Activated naive CD4-positive, alpha-beta T cell treated with anti-CD3 and anti-CD28 coated beads, Interleukin-2, amount 10 ng/mL, durations not matched to agents 7 days and 5 days (primary cell): ENCODE measurements around the gene SETMAR.
"Not testable (repeated sequence)": the region's sequence is repeated elsewhere in the genome, so short reads cannot be mapped to it uniquely, and the experiment has no call there.

Experiments
- CTCF ChIA-PET: fragments of 350-600 bp; sonication (Branson Sonifier 250); formaldehyde crosslinking; loops from one replicate; lab custom pipeline; 2021; ENCODE audit warnings: antibody characterized with exemption; lab: Charles Lee
- DNase-seq: peaks from one replicate; pipeline ENCODE4 v3.0.0-alpha.2; 2020
- H3K27ac Mint-ChIP-seq: one replicate; pipeline ENCODE4 v1.8.0; 2021; ENCODE audit warnings: mild to moderate bottlenecking, moderate library complexity, mixed read lengths
- H3K27me3 Mint-ChIP-seq: one replicate; pipeline ENCODE4 v1.8.0; 2021; ENCODE audit warnings: mild to moderate bottlenecking, mixed read lengths
- H3K36me3 Mint-ChIP-seq: one replicate; pipeline ENCODE4 v1.8.0; 2021; ENCODE audit warnings: mixed read lengths
- H3K4me1 Mint-ChIP-seq: one replicate; pipeline ENCODE4 v1.8.0; 2021; ENCODE audit warnings: mixed read lengths
- H3K4me3 Mint-ChIP-seq: one replicate; pipeline ENCODE4 v1.8.0; 2021; ENCODE audit warnings: mild to moderate bottlenecking, moderate library complexity, mixed read lengths
- H3K9me3 Mint-ChIP-seq: one replicate; pipeline ENCODE4 v1.8.0; 2021; ENCODE audit warnings: mixed read lengths

SETMAR gene

GRCh38 chr3:4297486-4297885 lies 5.7 kb upstream of the SETMAR start:
- peaks cover 4% of the 10 kb centered on the region for H3K4me1 Mint-ChIP-seq
- no peak overlapping the region for H3K4me3 Mint-ChIP-seq
- no peak for DNase-seq
- peaks cover 3% of the 10 kb centered on the region for H3K36me3 Mint-ChIP-seq
- no peaks in the 10 kb centered on the region for H3K27me3 Mint-ChIP-seq
- no peaks in the 10 kb centered on the region for H3K9me3 Mint-ChIP-seq
- H3K27ac Mint-ChIP-seq, result no peak overlapping the region
- CTCF ChIA-PET, result interaction anchor here (1.8 kb wide), 2 partner anchors 10 to 26 kb away, joined by 4 read pairs; no protein-coding TSS in a partner anchor

- no peak for DNase-seq
- Mint-ChIP-seq H3K4me3 (peak overlapping the region; percentile 87), H3K4me1 (peaks cover 24% of the 10 kb centered on the region), H3K36me3 (peaks cover 13% of the 10 kb centered on the region), H3K27ac (peak overlapping the region; percentile 96), H3K27me3 (no peaks in the 10 kb centered on the region), H3K9me3 (no peaks in the 10 kb centered on the region)
- CTCF ChIA-PET, result interaction anchor here (1.8 kb wide), 1 partner anchor 12 kb away, joined by 6 read pairs; no protein-coding TSS in a partner anchor
These were observed 422 bp upstream of the SETMAR start for GRCh38 chr3:4302747-4303146.

DNA sequence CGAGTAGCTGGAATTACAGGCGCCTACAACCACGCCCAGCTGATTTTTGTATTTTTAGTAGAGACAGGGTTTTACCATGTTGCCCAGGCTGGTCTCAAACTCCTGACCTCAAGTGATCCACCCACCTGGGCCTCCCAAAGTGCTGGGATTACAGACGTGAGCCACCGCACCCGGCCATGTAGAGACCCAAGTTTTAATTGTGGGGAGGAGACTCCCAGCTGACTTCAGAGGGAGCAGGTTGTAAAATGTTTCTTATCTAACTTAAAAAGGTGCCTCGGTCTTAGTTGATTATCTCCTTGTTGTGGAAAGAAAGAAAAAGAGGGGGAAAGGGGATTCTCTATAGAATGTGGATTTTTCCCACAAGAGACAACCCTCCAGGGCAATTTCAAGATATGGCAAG lies 2.0 kb downstream of the SETMAR start:
- peaks cover 12% of the 10 kb centered on the region for H3K36me3 Mint-ChIP-seq

DNA sequence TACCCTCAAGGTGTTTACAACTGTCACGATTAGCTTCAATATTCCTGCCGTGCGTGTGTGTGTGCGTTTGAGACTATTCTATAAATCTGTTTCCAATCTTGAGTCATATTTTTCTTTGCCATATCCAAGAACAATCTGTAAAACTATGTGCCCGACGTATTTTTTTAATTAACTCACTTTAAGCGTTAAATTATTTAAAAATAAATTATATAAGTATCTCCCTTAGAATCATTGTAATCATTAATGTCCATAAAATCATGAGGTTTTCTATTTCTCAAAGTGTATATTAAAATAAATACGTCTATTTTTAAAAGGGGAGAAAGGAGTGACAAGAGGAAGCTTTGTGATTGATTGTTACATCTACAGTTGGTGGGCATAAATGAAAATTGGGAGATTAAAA lies 2.9 kb downstream of the SETMAR start:
- no peaks in the 10 kb centered on the region for H3K27me3 Mint-ChIP-seq
- H3K27ac Mint-ChIP-seq, result no peak overlapping the region
- peaks cover 11% of the 10 kb centered on the region for H3K36me3 Mint-ChIP-seq
- peaks cover 24% of the 10 kb centered on the region for H3K4me1 Mint-ChIP-seq
- CTCF ChIA-PET, result interaction anchor here (0.8 to 1.7 kb wide), 2 partner anchors 10 to 45 kb away, joined by 4 to 6 read pairs; no protein-coding TSS in a partner anchor
- no peaks in the 10 kb centered on the region for H3K9me3 Mint-ChIP-seq
- DNase-seq, result no peak
- no peak overlapping the region for H3K4me3 Mint-ChIP-seq

More for the DNA sequence above, 2.0 kb downstream of the SETMAR start:
- CTCF ChIA-PET, result interaction anchor here (1.7 kb wide), 2 partner anchors 9 to 328 kb away, joined by 6 to 7 read pairs; no protein-coding TSS in a partner anchor
- H3K9me3 Mint-ChIP-seq, DNase-seq, H3K27ac Mint-ChIP-seq, H3K27me3 Mint-ChIP-seq: not testable (repeated sequence)
- Mint-ChIP-seq H3K4me3 (peak overlapping the region; percentile 20), H3K4me1 (peaks cover 24% of the 10 kb centered on the region)

DNA sequence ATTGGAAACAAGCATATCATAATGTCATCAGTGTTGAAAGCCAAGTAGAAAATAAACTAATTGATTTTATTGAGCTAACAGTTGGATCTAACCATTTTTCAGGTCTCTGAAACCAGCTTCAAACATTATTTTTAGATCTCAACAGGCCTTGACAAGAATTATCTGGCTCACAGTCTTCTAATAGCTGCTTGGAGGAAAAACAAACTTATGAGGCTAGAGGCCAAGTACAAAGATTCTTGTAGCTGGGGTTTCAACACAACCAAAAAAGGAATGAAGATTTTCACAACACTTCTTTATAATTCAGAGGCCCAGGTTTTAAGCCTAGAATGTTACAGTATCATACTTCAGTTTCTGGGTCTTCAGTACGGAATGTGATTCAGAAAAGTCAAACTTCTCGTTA lies 3.7 kb downstream of the SETMAR start:
- Mint-ChIP-seq H3K9me3 (no peaks in the 10 kb centered on the region), H3K27ac (no peak overlapping the region), H3K27me3 (no peaks in the 10 kb centered on the region), H3K36me3 (peaks cover 14% of the 10 kb centered on the region), H3K4me3 (no peak overlapping the region), H3K4me1 (peaks cover 24% of the 10 kb centered on the region)
- CTCF ChIA-PET, result interaction anchor here (1.7 kb wide), 1 partner anchor 10 kb away, joined by 6 read pairs; no protein-coding TSS in a partner anchor
- DNase-seq, result no peak

DNA sequence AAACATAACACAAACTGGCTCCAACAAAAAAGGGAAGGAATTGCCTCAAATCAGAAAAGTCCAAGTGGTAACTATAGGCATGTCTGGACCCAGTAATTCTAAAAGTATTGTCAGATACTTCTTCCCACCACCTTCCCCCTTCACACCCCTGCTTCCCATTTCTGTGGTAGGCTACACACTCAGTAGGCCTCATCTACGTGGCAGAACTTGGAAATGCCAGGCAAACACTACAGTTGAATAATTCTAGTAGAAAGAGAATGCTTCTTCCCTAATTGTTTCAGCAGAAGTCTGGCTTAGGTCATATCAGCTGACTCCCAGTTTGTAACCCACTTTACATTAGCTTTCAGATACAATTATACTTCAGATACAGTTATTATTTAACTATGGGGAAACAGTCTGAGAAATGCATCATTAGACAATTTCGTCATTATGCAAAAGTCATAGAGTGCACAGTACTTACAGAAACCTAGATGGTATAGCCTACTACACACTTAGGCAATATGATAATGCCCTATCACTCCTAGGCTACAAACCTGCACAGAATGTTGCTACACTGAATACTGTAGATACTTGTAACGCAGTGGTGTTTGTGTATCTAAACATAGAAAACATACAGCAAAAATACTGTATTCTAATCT lies 6.4 kb downstream of the SETMAR start:
- CTCF ChIA-PET, result no interaction called here
- peaks cover 22% of the 10 kb centered on the region for H3K36me3 Mint-ChIP-seq
- H3K27ac Mint-ChIP-seq, result no peak overlapping the region

GRCh38 chr3:4310971-4311370 lies 7.8 kb downstream of the SETMAR start:
- Mint-ChIP-seq H3K27ac (no peak overlapping the region), H3K36me3 (peaks cover 18% of the 10 kb centered on the region), H3K4me1 (no peaks in the 10 kb centered on the region), H3K27me3 (no peaks in the 10 kb centered on the region), H3K9me3 (no peaks in the 10 kb centered on the region), H3K4me3 (no peak overlapping the region)
- CTCF ChIA-PET, result no interaction called here
- no peak for DNase-seq

More for the DNA sequence above, 6.4 kb downstream of the SETMAR start:
- Mint-ChIP-seq H3K9me3 (no peaks in the 10 kb centered on the region), H3K27me3 (no peaks in the 10 kb centered on the region), H3K4me1 (peaks cover 11% of the 10 kb centered on the region), H3K4me3 (no peak overlapping the region)
- no peak for DNase-seq

- peaks cover 22% of the 10 kb centered on the region for H3K36me3 Mint-ChIP-seq
- no peaks in the 10 kb centered on the region for H3K27me3 Mint-ChIP-seq
- H3K4me3 Mint-ChIP-seq, result no peak overlapping the region
- no peak for DNase-seq
- no peaks in the 10 kb centered on the region for H3K9me3 Mint-ChIP-seq
- CTCF ChIA-PET, result no interaction called here
- no peaks in the 10 kb centered on the region for H3K4me1 Mint-ChIP-seq
- no peak overlapping the region for H3K27ac Mint-ChIP-seq
These were observed 8.3 kb downstream of the SETMAR start for GRCh38 chr3:4311496-4311895.

GRCh38 chr3:4313606-4314293 lies 10.6 kb downstream of the SETMAR start:
- Mint-ChIP-seq H3K36me3 (peaks cover 24% of the 10 kb centered on the region), H3K27ac (no peak overlapping the region), H3K4me1 (no peaks in the 10 kb centered on the region), H3K9me3 (no peaks in the 10 kb centered on the region), H3K27me3 (no peaks in the 10 kb centered on the region), H3K4me3 (no peak overlapping the region)
- no peak for DNase-seq
- CTCF ChIA-PET, result interaction anchor here (0.6 to 1.8 kb wide), 4 partner anchors 9 to 179 kb away, joined by 3 to 6 read pairs (median 4); no protein-coding TSS in a partner anchor

DNA sequence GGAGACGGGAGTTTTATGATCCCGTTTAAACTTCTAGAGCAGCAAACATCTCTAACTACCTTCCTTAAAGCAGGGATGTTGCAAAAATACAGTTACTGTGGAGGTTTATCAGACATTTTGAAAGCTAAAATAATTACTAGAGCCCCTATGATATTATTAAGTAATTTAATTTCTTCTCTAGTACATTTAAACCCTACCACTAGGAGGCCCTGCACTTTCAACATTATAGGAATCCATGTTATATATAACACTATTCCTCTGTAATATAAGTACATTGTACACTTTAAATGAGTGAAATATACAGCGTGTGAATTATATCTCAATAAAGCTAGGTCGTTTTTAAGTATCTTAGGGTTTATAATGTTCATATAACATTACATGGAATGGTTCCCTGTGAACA lies 11.5 kb downstream of the SETMAR start:
- H3K27me3 Mint-ChIP-seq, result no peaks in the 10 kb centered on the region
- DNase-seq, result no peak
- H3K9me3 Mint-ChIP-seq, result no peaks in the 10 kb centered on the region
- H3K27ac Mint-ChIP-seq, result no peak overlapping the region
- H3K4me3 Mint-ChIP-seq, result no peak overlapping the region
- CTCF ChIA-PET, result interaction anchor here (0.8 to 1.8 kb wide), 5 partner anchors 10 to 319 kb away, joined by 3 to 6 read pairs (median 4); no protein-coding TSS in a partner anchor
- peaks cover 24% of the 10 kb centered on the region for H3K36me3 Mint-ChIP-seq
- no peaks in the 10 kb centered on the region for H3K4me1 Mint-ChIP-seq

- H3K27ac Mint-ChIP-seq, result no peak overlapping the region
- peaks cover 11% of the 10 kb centered on the region for H3K36me3 Mint-ChIP-seq
- H3K4me3 Mint-ChIP-seq, result no peak overlapping the region
- no peaks in the 10 kb centered on the region for H3K27me3 Mint-ChIP-seq
- H3K9me3 Mint-ChIP-seq, result no peaks in the 10 kb centered on the region
- H3K4me1 Mint-ChIP-seq, result no peaks in the 10 kb centered on the region
- no peak for DNase-seq
- CTCF ChIA-PET, result no interaction called here
These were observed 17.1 kb downstream of the SETMAR start for GRCh38 chr3:4320096-4320911.

DNA sequence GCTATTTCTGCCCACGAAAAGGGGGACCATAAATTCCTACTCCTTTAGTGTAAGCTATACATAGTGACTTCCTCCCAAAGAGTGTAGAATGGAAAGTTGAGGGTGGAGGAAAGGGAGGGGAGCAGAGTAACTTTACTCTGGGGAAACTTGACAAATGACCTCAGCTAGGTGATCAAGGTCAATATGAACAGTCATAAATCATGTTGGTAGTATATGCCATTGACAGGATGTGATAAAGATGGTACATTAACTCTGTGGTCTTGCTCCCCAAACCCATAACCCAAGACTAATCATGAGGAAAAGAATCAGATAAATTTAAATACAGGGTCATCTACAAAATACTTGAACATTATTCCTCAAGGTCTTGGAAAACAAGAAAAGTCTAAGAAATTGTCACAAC lies 18.6 kb downstream of the SETMAR start:
- Mint-ChIP-seq H3K9me3 (no peaks in the 10 kb centered on the region), H3K4me3 (no peak overlapping the region), H3K27me3 (no peaks in the 10 kb centered on the region), H3K27ac (no peak overlapping the region), H3K4me1 (no peaks in the 10 kb centered on the region), H3K36me3 (peaks cover 6% of the 10 kb centered on the region)
- DNase-seq, result no peak
- CTCF ChIA-PET, result interaction anchor here (0.7 kb wide), 1 partner anchor 20 kb away, joined by 3 read pairs; no protein-coding TSS in a partner anchor

DNA sequence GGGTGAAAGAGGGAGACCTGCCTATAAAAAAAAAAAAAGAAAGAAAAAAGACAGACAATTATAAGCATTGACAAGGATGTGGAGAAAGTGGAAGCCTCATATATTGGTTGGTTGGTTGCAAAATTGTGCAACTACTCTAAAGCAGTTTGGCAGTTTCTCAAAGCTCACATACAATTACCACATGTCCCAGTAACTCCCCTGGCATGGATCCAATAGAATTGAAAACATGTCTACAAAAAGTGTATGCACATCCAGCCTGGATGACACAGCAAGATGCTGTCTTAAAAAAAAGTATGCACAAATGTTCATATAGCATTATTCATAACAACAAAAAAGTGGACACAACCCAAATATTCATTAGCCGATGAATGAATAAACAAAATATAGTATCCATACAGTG lies 19.5 kb downstream of the SETMAR start:
- H3K36me3 Mint-ChIP-seq, result peaks cover 4% of the 10 kb centered on the region
- CTCF ChIA-PET, result no interaction called here
- H3K4me1 Mint-ChIP-seq, result no peaks in the 10 kb centered on the region
- H3K27me3 Mint-ChIP-seq, result no peaks in the 10 kb centered on the region
- DNase-seq, result no peak
- no peak overlapping the region for H3K27ac Mint-ChIP-seq
- H3K4me3 Mint-ChIP-seq, result no peak overlapping the region
- H3K9me3 Mint-ChIP-seq, result peaks cover 2% of the 10 kb centered on the region
